MM.1S (cell line): Measurements from ENCODE around the gene FAT2.
"Not testable (repeated sequence)": the region's sequence is repeated elsewhere in the genome, so short reads cannot be mapped to it uniquely, and the experiment has no call there.

ENCODE experiments used
- EZH2 ChIP-seq: fragments of 300-600 bp; sonication (generic); optimal IDR thresholded peaks from 2 replicates; pipeline ENCODE3; 2017; ENCODE audit warnings: low read depth, mild to moderate bottlenecking, antibody characterized with exemption, low read length, mixed read lengths
- EZH2phosphoT487 ChIP-seq: fragments of 300-600 bp; sonication (generic); IDR thresholded peaks from 2 replicates; pipeline ENCODE4 v1.6.1; 2018; ENCODE audit warnings: antibody characterized with exemption, low read length
- TF ChIP-seq, protein P1 (sequence below): fragments of 300-600 bp; sonication (generic); IDR thresholded peaks from 2 replicates; pipeline ENCODE4 v1.5.1; 2016; ENCODE audit warnings: antibody characterized with exemption, low read length, mixed read lengths

DNA sequence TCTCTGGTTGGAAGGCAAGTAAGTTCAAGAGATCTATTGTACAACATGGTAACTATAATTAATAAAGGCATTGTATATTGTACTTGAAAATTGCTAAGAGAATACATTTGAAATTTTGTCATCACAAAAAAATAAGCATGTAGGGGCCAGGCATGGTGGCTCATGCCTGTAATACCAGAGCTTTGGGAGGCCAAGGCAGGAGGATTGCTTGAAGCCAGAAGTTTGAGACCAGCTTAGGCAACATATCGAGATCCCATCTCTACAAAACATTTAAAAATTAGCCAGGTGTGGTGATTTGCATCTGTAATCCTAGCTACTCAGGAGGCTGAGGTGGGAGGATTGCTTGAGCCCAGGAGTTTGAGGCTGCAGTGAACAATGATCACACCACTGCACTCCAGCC lies 12.0 kb downstream of the FAT2 start:
- TF ChIP-seq EZH2, EZH2phosphoT487: not testable (repeated sequence)
- TF ChIP-seq, protein P1, sequence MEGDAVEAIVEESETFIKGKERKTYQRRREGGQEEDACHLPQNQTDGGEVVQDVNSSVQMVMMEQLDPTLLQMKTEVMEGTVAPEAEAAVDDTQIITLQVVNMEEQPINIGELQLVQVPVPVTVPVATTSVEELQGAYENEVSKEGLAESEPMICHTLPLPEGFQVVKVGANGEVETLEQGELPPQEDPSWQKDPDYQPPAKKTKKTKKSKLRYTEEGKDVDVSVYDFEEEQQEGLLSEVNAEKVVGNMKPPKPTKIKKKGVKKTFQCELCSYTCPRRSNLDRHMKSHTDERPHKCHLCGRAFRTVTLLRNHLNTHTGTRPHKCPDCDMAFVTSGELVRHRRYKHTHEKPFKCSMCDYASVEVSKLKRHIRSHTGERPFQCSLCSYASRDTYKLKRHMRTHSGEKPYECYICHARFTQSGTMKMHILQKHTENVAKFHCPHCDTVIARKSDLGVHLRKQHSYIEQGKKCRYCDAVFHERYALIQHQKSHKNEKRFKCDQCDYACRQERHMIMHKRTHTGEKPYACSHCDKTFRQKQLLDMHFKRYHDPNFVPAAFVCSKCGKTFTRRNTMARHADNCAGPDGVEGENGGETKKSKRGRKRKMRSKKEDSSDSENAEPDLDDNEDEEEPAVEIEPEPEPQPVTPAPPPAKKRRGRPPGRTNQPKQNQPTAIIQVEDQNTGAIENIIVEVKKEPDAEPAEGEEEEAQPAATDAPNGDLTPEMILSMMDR, result not testable (repeated sequence)
